HepG2 (cell line): ENCODE results near the gene DCC. TPM values are rescaled to one million over a fixed set of nuclear protein-coding genes. Genes with fewer than 3 reads are reported as not detected.

ENCODE experiments used
- ATAC-seq: fragments of 200-7000 bp; cut with Tn5 transposase; 3 replicates; pipeline ENCODE4 v1.9.1; 2020; ENCODE audit warnings: mild to moderate bottlenecking, moderate library complexity
- BruUV-seq: library from RNA; stranded (reverse); fragments of 400-500 nt; replicated peaks from 2 replicates; lab custom pipeline; 2021; lab: Mats Ljungman, UMichigan
- CTCF ChIA-PET: fragments of 300-600 bp; formaldehyde crosslinking; extraction: SDS; loops from one replicate; lab custom pipeline; 2021; ENCODE audit warnings: low total read pairs, inconsistent platforms, low intra/inter-chr PET ratio; lab: Yijun Ruan, JAX
- POLR2A ChIA-PET: fragments of 350-600 bp; sonication (Branson Sonifier 250); formaldehyde crosslinking; loops from one replicate; lab custom pipeline; 2020; ENCODE audit warnings: antibody characterized with exemption, inconsistent platforms; lab: Yijun Ruan, JAX
- DNase-seq: peaks from one replicate; pipeline ENCODE4 v3.0.0-alpha.2; 2015; ENCODE audit warnings: low spot score
- FAIRE-seq: peaks from 3 replicates; lab custom pipeline; 2011; peaks lifted over from hg19 to GRCh38; lab: Jason Lieb, UNC
- H2AFZ ChIP-seq: one replicate; pipeline ENCODE4 v1.6.1; 2011; ENCODE audit warnings: low read length, inconsistent platforms
- H3K27ac ChIP-seq: fragments of 300-600 bp; 3 replicates; pipeline ENCODE4 v1.8.0; 2011; ENCODE audit warnings: mixed run types, mild to moderate bottlenecking, mixed read lengths, low read length, inconsistent platforms; ENCODE audit not compliant: insufficient read depth; ENCODE audit errors: extremely low read length
- H3K27me3 ChIP-seq, 2 experiments: fragments of 200-600 bp in 1 of 2; 2 replicates in 1 of 2; 3 replicates in 1 of 2; pipeline versions ENCODE4 v1.6.0 to v1.8.0; 2011; ENCODE audit warnings: low read length in 2 of 2, mild to moderate bottlenecking in 2 of 2, moderate library complexity in 2 of 2, inconsistent platforms in 1 of 2; ENCODE audit not compliant: insufficient read depth in 2 of 2, control insufficient read depth in 1 of 2
- H3K36me3 ChIP-seq, 2 experiments: fragments of 200-600 bp in 1 of 2; replicated peaks in 1 of 2; 2 replicates in 1 of 2; 3 replicates in 1 of 2; pipeline versions ENCODE4 v1.5.1 to v1.8.0; 2011; ENCODE audit warnings: low read length in 2 of 2, inconsistent platforms in 1 of 2; ENCODE audit not compliant: insufficient read depth in 2 of 2, control insufficient read depth in 1 of 2
- H3K4me1 ChIP-seq: 2 replicates; pipeline ENCODE4 v1.5.1; 2012; ENCODE audit warnings: low read length, inconsistent platforms; ENCODE audit not compliant: insufficient read depth
- H3K4me2 ChIP-seq: 2 replicates; pipeline ENCODE4 v1.6.0; 2011; ENCODE audit warnings: low read depth, low read length, inconsistent platforms
- H3K4me3 ChIP-seq, 3 experiments: fragments of 200-600 bp in 1 of 3; sonication (generic), shearing (Covaris generic) in 1 of 3; replicated peaks in 1 of 3; 2 replicates each; pipeline ENCODE4 v1.5.1; 2011 to 2016; ENCODE audit warnings: low read length in 3 of 3, inconsistent platforms in 2 of 3, low read depth in 2 of 3, mild to moderate bottlenecking in 2 of 3, control low read depth in 1 of 3, mixed read lengths in 1 of 3; ENCODE audit not compliant: insufficient read depth in 1 of 3
- H3K79me2 ChIP-seq: one replicate; pipeline ENCODE4 v1.6.1; 2011; ENCODE audit warnings: low read length, inconsistent platforms; ENCODE audit not compliant: insufficient read depth
- H3K9ac ChIP-seq: 2 replicates; pipeline ENCODE4 v1.6.0; 2011; ENCODE audit warnings: mild to moderate bottlenecking, low read depth, low read length, inconsistent platforms; ENCODE audit not compliant: insufficient read depth
- H3K9me3 ChIP-seq: 2 replicates; pipeline ENCODE4 v1.5.1; 2012; ENCODE audit warnings: mild to moderate bottlenecking, low read length
- H4K20me1 ChIP-seq: 2 replicates; pipeline ENCODE4 v1.6.0; 2011; ENCODE audit warnings: inconsistent platforms, mild to moderate bottlenecking, low read length, moderate library complexity; ENCODE audit not compliant: insufficient read depth
- BATF2 ChIP-seq: sonication (generic); formaldehyde crosslinking; IDR thresholded peaks from 2 replicates; pipeline ENCODE4 v1.8.0; 2022; ENCODE audit warnings: mild to moderate bottlenecking, missing genetic modification reagents, moderate library complexity
- GLI4 ChIP-seq: sonication (generic); formaldehyde crosslinking; IDR thresholded peaks from 2 replicates; pipeline ENCODE4 v1.5.1; 2020; ENCODE audit warnings: missing genetic modification reagents, mild to moderate bottlenecking, moderate library complexity, borderline replicate concordance
- MAX ChIP-seq: IDR thresholded peaks from 2 replicates; pipeline ENCODE4 v1.6.1; 2012; ENCODE audit warnings: inconsistent platforms
- MIXL1 ChIP-seq: IDR thresholded peaks from 2 replicates; pipeline ENCODE4 v1.6.1; 2016
- NR2F2 ChIP-seq: IDR thresholded peaks from 2 replicates; pipeline ENCODE4 v1.6.1; 2012; ENCODE audit warnings: low read depth, inconsistent platforms, borderline replicate concordance
- ZFP91 ChIP-seq: sonication (generic); formaldehyde crosslinking; IDR thresholded peaks from 2 replicates; pipeline ENCODE4 v1.9.0; 2022; ENCODE audit warnings: missing genetic modification reagents, mild to moderate bottlenecking, borderline replicate concordance
- ZNF121 ChIP-seq: sonication (generic); formaldehyde crosslinking; IDR thresholded peaks from 2 replicates; pipeline ENCODE4 v1.5.0; 2020; ENCODE audit warnings: mild to moderate bottlenecking, missing genetic modification reagents
- ZNF260 ChIP-seq: sonication (generic); formaldehyde crosslinking; IDR thresholded peaks from 2 replicates; pipeline ENCODE4 v1.4.0; 2020; ENCODE audit warnings: missing genetic modification reagents, low read depth, mild to moderate bottlenecking, borderline replicate concordance
- ZNF768 ChIP-seq: sonication (generic); formaldehyde crosslinking; IDR thresholded peaks from 2 replicates; pipeline ENCODE4 v1.4.0; 2020; ENCODE audit warnings: missing genetic modification reagents
- WGBS: methylation state at CpG from one replicate; pipeline ENCODE4 v1.1.6; 2017; ENCODE audit warnings: low lambda C conversion rate; 5-methylcytosine and 5-hydroxymethylcytosine counted together
- in situ Hi-C: cut with HindIII; loops from 2 replicates; pipeline ENCODE4 v1.10.0; 2017; ENCODE audit warnings: low pct_unique_long_range_greater_than_20kb; ENCODE audit not compliant: extremely low pct_ligation_motif_present
- intact Hi-C: fragments of 100-400 bp; cut with micrococcal nuclease; formaldehyde crosslinking; loops from one replicate; pipeline ENCODE4 v1.10.0; 2022; ENCODE audit not compliant: unreplicated experiment
- polyA plus RNA-seq, 8 experiments: library from polyadenylated mRNA; depleted of rRNA in 3 of 8; stranded (reverse) in 7 of 8; unstranded in 1 of 8; fragments of >200 nt; fragmentation: Illumina TruSeq in 4 of 8; extraction: Trizol in 4 of 8; gene quantifications; 2 replicates each; pipeline versions ENCODE4 v1.2.1 to v1.2.3, GENCODE V29; 2011 to 2016; ENCODE audit warnings: low read depth in 4 of 8, missing spikeins in 1 of 8, mixed read lengths in 1 of 8; ENCODE audit not compliant: insufficient read depth in 1 of 8
- total RNA-seq, 5 experiments: library from RNA; depleted of rRNA; stranded (reverse); fragments of >200 nt; fragmentation: Illumina TruSeq; extraction: Trizol; gene quantifications; 2 replicates each; pipeline ENCODE4 v1.2.3, GENCODE V29; 2016; ENCODE audit warnings: low read depth in 1 of 5

The DCC gene
- total and polyA plus RNA-seq, 2 of the 13 experiments (the other 11 are each of a cell fraction or from before 2014, with no cell fraction given) = not detected

- Histone ChIP-seq H3K9ac (no peak overlapping the region), H2AFZ (no peak overlapping the region), H3K4me2 (no peak overlapping the region), H3K27me3 (no peaks in the 10 kb centered on the region), H3K9me3 (no peaks in the 10 kb centered on the region), H3K27ac (no peak overlapping the region), H3K4me1 (no peaks in the 10 kb centered on the region), H4K20me1 (no peaks in the 10 kb centered on the region), H3K36me3 (no peaks in the 10 kb centered on the region), H3K79me2 (no peaks in the 10 kb centered on the region), H3K4me3 (no peak overlapping the region)
- in situ Hi-C loops (no loop called here), intact Hi-C loops (no loop called here)
- DNase-seq (no peak), FAIRE-seq (no peak), ATAC-seq (no peak)
- TF ChIP-seq BATF2 (CRISPR knock-in tag) = no peak
- no peak for TF ChIP-seq GLI4 (CRISPR knock-in tag)
- no peak for TF ChIP-seq NR2F2
- no peak for TF ChIP-seq MIXL1 (CRISPR knock-in tag)
- no peak for TF ChIP-seq MAX
- TF ChIP-seq ZNF768 (CRISPR knock-in tag) = no peak
- ChIA-PET POLR2A (no interaction called here), CTCF (no interaction called here)
- no TSS peak for BruUV-seq
- WGBS = 4% methylated on average over 3 of the region's 3 CpGs
These were observed 851.6 kb downstream of the DCC start for GRCh38 chr18:53191634-53192033.

- TF ChIP-seq ZNF121 (CRISPR knock-in tag) = no peak
- TF ChIP-seq ZFP91 = no peak
- no peak for TF ChIP-seq ZNF260 (CRISPR knock-in tag)
- Histone ChIP-seq H3K4me1 (no peaks in the 10 kb centered on the region), H2AFZ (no peak overlapping the region), H3K79me2 (no peaks in the 10 kb centered on the region), H4K20me1 (no peaks in the 10 kb centered on the region), H3K36me3 (no peaks in the 10 kb centered on the region), H3K27me3 (no peaks in the 10 kb centered on the region), H3K9ac (no peak overlapping the region), H3K27ac (no peak overlapping the region), H3K4me3 (no peak overlapping the region), H3K4me2 (no peak overlapping the region), H3K9me3 (no peaks in the 10 kb centered on the region)
- FAIRE-seq = no peak
- intact Hi-C loops = no loop called here
- in situ Hi-C loops = no loop called here
- no peak for DNase-seq
- ChIA-PET CTCF (no interaction called here), POLR2A (no interaction called here)
- no TSS peak for BruUV-seq
- no peak for ATAC-seq
These were observed 853.9 kb downstream of the DCC start for GRCh38 chr18:53193870-53194269.
